ENCODE results near the gene ABCA9.

DNA sequence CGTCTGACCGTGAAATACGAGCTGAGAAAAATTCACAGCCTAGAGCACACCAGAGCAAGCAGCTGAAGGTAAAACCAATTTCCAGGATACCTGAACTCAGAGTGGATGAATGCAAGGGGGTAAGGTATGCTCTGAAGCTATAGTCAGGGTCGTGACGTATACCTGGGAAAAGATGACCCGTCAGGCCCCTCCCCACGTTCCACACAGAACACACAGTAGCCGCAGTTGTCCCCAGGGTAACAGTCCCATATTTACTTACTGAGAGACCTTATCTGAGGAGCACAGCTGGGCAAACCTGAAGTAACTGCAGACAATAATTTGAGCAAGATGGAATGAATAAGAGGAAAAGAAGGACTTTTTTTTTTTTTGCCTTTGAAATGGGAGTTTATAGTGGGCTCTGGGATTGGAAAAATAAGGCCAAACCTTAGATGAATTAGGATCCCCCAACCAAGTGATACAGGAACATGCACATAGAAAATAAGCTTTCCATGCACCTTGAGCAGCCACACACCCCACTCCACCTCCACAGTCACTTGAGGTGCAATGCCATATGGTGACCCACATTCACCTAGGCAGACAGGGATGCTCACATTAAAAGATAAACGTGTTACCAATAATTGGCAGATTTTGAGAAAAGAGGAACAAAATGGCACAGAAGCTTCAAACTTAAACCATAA is 43.0 kb upstream of the ABCA9 start:
- TF ChIP-seq, protein P1, sequence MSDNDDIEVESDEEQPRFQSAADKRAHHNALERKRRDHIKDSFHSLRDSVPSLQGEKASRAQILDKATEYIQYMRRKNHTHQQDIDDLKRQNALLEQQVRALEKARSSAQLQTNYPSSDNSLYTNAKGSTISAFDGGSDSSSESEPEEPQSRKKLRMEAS (CRISPR knock-in tag; IDR thresholded peaks at IDR 0.05) = no peak
- TF ChIP-seq SP1 (CRISPR knock-in tag; conservative IDR thresholded peaks at IDR 0.05) (no peak), TP53 (CRISPR knock-in tag; IDR thresholded peaks at IDR 0.05) (no peak), CBFB (CRISPR knock-in tag; IDR thresholded peaks at IDR 0.05; ENCODE audit: low read depth) (no peak), SOX15 (CRISPR knock-in tag; IDR thresholded peaks at IDR 0.05) (no peak), ETV6 (CRISPR knock-in tag; IDR thresholded peaks at IDR 0.05) (no peak), NFYB (CRISPR knock-in tag; conservative IDR thresholded peaks at IDR 0.05; ENCODE audit: low read depth) (no peak), KAT7 (CRISPR knock-in tag; IDR thresholded peaks at IDR 0.05; ENCODE audit: borderline replicate concordance) (no peak), CREB1 (CRISPR knock-in tag; IDR thresholded peaks at IDR 0.05) (no peak)
- TF ChIP-seq, protein P2, sequence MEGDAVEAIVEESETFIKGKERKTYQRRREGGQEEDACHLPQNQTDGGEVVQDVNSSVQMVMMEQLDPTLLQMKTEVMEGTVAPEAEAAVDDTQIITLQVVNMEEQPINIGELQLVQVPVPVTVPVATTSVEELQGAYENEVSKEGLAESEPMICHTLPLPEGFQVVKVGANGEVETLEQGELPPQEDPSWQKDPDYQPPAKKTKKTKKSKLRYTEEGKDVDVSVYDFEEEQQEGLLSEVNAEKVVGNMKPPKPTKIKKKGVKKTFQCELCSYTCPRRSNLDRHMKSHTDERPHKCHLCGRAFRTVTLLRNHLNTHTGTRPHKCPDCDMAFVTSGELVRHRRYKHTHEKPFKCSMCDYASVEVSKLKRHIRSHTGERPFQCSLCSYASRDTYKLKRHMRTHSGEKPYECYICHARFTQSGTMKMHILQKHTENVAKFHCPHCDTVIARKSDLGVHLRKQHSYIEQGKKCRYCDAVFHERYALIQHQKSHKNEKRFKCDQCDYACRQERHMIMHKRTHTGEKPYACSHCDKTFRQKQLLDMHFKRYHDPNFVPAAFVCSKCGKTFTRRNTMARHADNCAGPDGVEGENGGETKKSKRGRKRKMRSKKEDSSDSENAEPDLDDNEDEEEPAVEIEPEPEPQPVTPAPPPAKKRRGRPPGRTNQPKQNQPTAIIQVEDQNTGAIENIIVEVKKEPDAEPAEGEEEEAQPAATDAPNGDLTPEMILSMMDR (IDR thresholded peaks at IDR 0.05) = no peak
- TF ChIP-seq, protein P3, sequence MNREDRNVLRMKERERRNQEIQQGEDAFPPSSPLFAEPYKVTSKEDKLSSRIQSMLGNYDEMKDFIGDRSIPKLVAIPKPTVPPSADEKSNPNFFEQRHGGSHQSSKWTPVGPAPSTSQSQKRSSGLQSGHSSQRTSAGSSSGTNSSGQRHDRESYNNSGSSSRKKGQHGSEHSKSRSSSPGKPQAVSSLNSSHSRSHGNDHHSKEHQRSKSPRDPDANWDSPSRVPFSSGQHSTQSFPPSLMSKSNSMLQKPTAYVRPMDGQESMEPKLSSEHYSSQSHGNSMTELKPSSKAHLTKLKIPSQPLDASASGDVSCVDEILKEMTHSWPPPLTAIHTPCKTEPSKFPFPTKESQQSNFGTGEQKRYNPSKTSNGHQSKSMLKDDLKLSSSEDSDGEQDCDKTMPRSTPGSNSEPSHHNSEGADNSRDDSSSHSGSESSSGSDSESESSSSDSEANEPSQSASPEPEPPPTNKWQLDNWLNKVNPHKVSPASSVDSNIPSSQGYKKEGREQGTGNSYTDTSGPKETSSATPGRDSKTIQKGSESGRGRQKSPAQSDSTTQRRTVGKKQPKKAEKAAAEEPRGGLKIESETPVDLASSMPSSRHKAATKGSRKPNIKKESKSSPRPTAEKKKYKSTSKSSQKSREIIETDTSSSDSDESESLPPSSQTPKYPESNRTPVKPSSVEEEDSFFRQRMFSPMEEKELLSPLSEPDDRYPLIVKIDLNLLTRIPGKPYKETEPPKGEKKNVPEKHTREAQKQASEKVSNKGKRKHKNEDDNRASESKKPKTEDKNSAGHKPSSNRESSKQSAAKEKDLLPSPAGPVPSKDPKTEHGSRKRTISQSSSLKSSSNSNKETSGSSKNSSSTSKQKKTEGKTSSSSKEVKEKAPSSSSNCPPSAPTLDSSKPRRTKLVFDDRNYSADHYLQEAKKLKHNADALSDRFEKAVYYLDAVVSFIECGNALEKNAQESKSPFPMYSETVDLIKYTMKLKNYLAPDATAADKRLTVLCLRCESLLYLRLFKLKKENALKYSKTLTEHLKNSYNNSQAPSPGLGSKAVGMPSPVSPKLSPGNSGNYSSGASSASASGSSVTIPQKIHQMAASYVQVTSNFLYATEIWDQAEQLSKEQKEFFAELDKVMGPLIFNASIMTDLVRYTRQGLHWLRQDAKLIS (CRISPR knock-in tag; IDR thresholded peaks at IDR 0.05; ENCODE audit: borderline replicate concordance) = no peak
